Left lung (tissue), 10 donors: ENCODE results near the gene RALGAPB. TPM values are rescaled to one million over a fixed set of nuclear protein-coding genes. Genes with fewer than 3 reads are reported as not detected.

ENCODE experiments used
- ATAC-seq: fragments of 200-7000 bp; cut with Tn5 transposase; one replicate; pipeline ENCODE4 v1.9.1; 2020; ENCODE audit warnings: moderate library complexity
- DNase-seq, 4 donors: peaks; one replicate each; pipeline ENCODE4 v3.0.0-alpha.2; 2013 to 2020
- H3K27ac ChIP-seq, 2 donors: fragments of 200-600 bp; sonication (generic) in 1 of 2; one replicate each; pipeline versions ENCODE4 v1.5.0 to v1.8.0; 2020 to 2021
- H3K27me3 ChIP-seq, 2 donors: fragments of 200-600 bp; sonication (generic) in 1 of 2; one replicate each; pipeline versions ENCODE4 v1.5.0 to v1.8.0; 2020 to 2021
- H3K36me3 ChIP-seq, 2 donors: fragments of 200-600 bp; sonication (generic) in 1 of 2; one replicate each; pipeline versions ENCODE4 v1.5.0 to v1.8.0; 2020 to 2021
- H3K4me1 ChIP-seq, 2 donors: fragments of 200-600 bp; one replicate each; pipeline ENCODE4 v1.8.0; 2021
- H3K4me3 ChIP-seq, 2 donors: fragments of 200-600 bp; sonication (generic) in 1 of 2; one replicate each; pipeline versions ENCODE4 v1.5.0 to v1.8.0; 2020 to 2021; ENCODE audit warnings: mild to moderate bottlenecking in 1 of 2
- H3K9me3 ChIP-seq, 2 donors: fragments of 200-600 bp; sonication (generic) in 1 of 2; one replicate each; pipeline versions ENCODE4 v1.5.0 to v1.8.0; 2020 to 2021
- intact Hi-C, 2 donors: fragments of 100-400 bp; cut with DNase I; formaldehyde crosslinking; loops; one replicate each; pipeline versions ENCODE4 v1.11.2 to v1.14.2; 2022
- polyA plus RNA-seq, 6 donors: library from polyadenylated mRNA; unstranded; fragments of 120-200 nt; gene quantifications; one replicate each; pipeline ENCODE4 v1.2.1, GENCODE V29; 2013; ENCODE audit not compliant: insufficient read length in 6 of 6
- total RNA-seq, 2 donors: library from RNA; stranded (reverse); fragmentation: NEBNext Ultra II Directional; extraction: Animal tissue kit (Norgen Biotek cat#: 25700); gene quantifications; one replicate each; pipeline ENCODE4 v1.2.1, GENCODE V29; 2021
- TF ChIP-seq, protein P1 (sequence below), 2 donors: fragments of 200-600 bp; sonication (generic) in 1 of 2; IDR thresholded peaks; one replicate each; pipeline versions ENCODE4 v1.5.0 to v1.8.0; 2021; ENCODE audit warnings: antibody characterized with exemption in 2 of 2
- donor health status: DM: no; HTN: yes; CAD: no.
- donor health status: DM: no; HTN: no; CAD: no.

RALGAPB gene
- total and polyA plus RNA-seq, 8 donors: 29.6 to 38.4 (median 35.8) TPM

DNA sequence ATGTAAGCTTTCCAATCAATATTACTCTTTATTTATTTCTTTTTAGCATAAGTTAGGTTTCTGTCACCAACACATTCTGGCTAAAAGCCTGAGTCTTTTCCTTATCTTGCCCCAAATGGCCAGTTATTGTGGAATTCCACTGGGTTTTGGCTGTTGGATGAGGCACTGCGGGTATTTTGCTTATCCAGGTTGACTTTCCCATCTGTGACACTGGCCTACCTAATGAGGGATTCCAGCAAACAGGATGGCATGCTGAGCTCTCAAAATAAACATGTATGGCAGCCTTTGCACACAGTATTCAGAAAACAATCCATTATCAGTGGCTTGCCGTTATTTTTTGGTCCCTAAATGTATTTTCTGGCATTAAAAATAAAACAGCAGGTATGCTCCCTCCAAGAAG, 6.5 kb upstream of the RALGAPB start:
- H3K4me1 ChIP-seq: no peaks in the 10 kb centered on the region

GRCh38 chr20:38466983-38467382, 5.7 kb upstream of the RALGAPB start:
- intact Hi-C loops: no loop called here
- TF ChIP-seq, protein P1, sequence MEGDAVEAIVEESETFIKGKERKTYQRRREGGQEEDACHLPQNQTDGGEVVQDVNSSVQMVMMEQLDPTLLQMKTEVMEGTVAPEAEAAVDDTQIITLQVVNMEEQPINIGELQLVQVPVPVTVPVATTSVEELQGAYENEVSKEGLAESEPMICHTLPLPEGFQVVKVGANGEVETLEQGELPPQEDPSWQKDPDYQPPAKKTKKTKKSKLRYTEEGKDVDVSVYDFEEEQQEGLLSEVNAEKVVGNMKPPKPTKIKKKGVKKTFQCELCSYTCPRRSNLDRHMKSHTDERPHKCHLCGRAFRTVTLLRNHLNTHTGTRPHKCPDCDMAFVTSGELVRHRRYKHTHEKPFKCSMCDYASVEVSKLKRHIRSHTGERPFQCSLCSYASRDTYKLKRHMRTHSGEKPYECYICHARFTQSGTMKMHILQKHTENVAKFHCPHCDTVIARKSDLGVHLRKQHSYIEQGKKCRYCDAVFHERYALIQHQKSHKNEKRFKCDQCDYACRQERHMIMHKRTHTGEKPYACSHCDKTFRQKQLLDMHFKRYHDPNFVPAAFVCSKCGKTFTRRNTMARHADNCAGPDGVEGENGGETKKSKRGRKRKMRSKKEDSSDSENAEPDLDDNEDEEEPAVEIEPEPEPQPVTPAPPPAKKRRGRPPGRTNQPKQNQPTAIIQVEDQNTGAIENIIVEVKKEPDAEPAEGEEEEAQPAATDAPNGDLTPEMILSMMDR (IDR thresholded peaks at IDR 0.05): no peak
- DNase-seq (no peak), ATAC-seq (no peak)
- Histone ChIP-seq H3K27ac (no peak overlapping the region), H3K27me3 (no peaks in the 10 kb centered on the region), H3K9me3 (no peaks in the 10 kb centered on the region), H3K36me3 (no peaks in the 10 kb centered on the region), H3K4me1 (peaks cover 0 to 5% of the 10 kb centered on the region in 2 donors), H3K4me3 (no peak overlapping the region)

More for the DNA sequence above, 6.5 kb upstream of the RALGAPB start:
- no peaks in the 10 kb centered on the region for H3K36me3 ChIP-seq
- DNase-seq (no peak), ATAC-seq (no peak)
- H3K27ac ChIP-seq: no peak overlapping the region
- H3K9me3 ChIP-seq: no peaks in the 10 kb centered on the region
- intact Hi-C loops: no loop called here
- TF ChIP-seq, protein P1 (IDR thresholded peaks at IDR 0.05): no peak
- no peaks in the 10 kb centered on the region for H3K27me3 ChIP-seq
- no peak overlapping the region for H3K4me3 ChIP-seq

GRCh38 chr20:38471245-38471644, 1.4 kb upstream of the RALGAPB start:
- peaks cover 19 to 23% of the 10 kb centered on the region in 2 donors for H3K4me1 ChIP-seq
- H3K27ac ChIP-seq: peak overlapping the region in 1 of 2 donors; percentile 91
- intact Hi-C loops: no loop called here
- no peak overlapping the region for H3K4me3 ChIP-seq
- TF ChIP-seq, protein P1 (IDR thresholded peaks at IDR 0.05): no peak
- H3K27me3 ChIP-seq: no peaks in the 10 kb centered on the region
- no peaks in the 10 kb centered on the region for H3K9me3 ChIP-seq
- no peaks in the 10 kb centered on the region for H3K36me3 ChIP-seq
- DNase-seq (no peak), ATAC-seq (no peak)

GRCh38 chr20:38471987-38472512, 593 bp upstream of the RALGAPB start:
- Histone ChIP-seq H3K9me3 (no peaks in the 10 kb centered on the region), H3K27me3 (no peaks in the 10 kb centered on the region), H3K36me3 (no peaks in the 10 kb centered on the region), H3K27ac (peak overlapping the region; percentile 84 to 91), H3K4me3 (peak overlapping the region; percentile 87 to 89), H3K4me1 (peaks cover 19 to 23% of the 10 kb centered on the region in 2 donors)
- TF ChIP-seq, protein P1 (IDR thresholded peaks at IDR 0.05): no peak
- ATAC-seq: peak; percentile 15
- no peak for DNase-seq
- intact Hi-C loops: no loop called here

DNA sequence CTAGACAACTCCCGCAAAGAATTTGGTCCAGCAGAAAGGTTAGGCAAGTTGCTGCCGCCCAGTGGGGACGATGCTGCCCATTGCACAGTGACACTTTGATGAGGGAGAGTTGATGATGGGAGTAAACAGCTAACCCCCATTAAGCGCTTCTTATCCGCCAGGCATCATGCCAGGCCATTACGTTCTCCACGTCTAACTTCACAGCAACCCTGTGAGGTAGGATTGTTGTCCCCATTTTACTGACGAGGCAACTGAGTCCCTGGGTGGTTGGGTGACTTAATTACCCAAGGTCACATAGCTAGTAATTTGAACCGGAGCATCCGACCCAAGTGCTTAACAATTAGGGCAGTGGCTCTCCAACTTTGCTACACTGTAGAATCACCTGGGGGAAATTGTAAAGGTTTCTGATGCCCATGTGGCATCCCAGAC, 738 bp downstream of the RALGAPB start:
- Histone ChIP-seq H3K27ac (peak overlapping the region; percentile 84 to 91), H3K4me1 (peaks cover 19 to 23% of the 10 kb centered on the region in 2 donors), H3K27me3 (no peaks in the 10 kb centered on the region), H3K9me3 (no peaks in the 10 kb centered on the region), H3K36me3 (no peaks in the 10 kb centered on the region), H3K4me3 (peak overlapping the region; percentile 87 to 89)
- DNase-seq (peak in 1 of 4 donors; percentile 34), ATAC-seq (no peak)
- TF ChIP-seq, protein P1 (IDR thresholded peaks at IDR 0.05): no peak
- intact Hi-C loops: no loop called here
